Endothelial cell of umbilical vein (primary cell): Measurements from ENCODE around the gene MCTP1. TPM values are rescaled to one million over a fixed set of nuclear protein-coding genes. Genes with fewer than 3 reads are reported as not detected.

Experiments used
- BruUV-seq: library from RNA; stranded (reverse); fragments of 400-500 nt; replicated peaks from 2 replicates; lab custom pipeline; 2021; lab: Mats Ljungman, UMichigan
- CTCF ChIA-PET: fragments of 300-600, 350-600 bp; sonication (Branson Sonifier 250); formaldehyde crosslinking; loops from one replicate; lab custom pipeline; 2021; ENCODE audit warnings: antibody characterized with exemption, inconsistent platforms; lab: Charles Lee
- POLR2A ChIA-PET: fragments of 300-600, 350-600 bp; sonication (Branson Sonifier 250); formaldehyde crosslinking; loops from one replicate; lab custom pipeline; 2021; ENCODE audit warnings: antibody characterized with exemption, inconsistent platforms; lab: Charles Lee
- DNase-seq: peaks from one replicate; pipeline ENCODE4 v3.0.0-alpha.2; 2011; ENCODE audit warnings: low read depth, low spot score
- FAIRE-seq: peaks from 2 replicates; lab custom pipeline; 2011; peaks lifted over from hg19 to GRCh38; lab: Jason Lieb, UNC
- H2AFZ ChIP-seq: 2 replicates; pipeline ENCODE4 v1.6.0; 2012; ENCODE audit warnings: low read depth, low read length, control low read depth, inconsistent platforms
- H3K27ac ChIP-seq: 2 replicates; pipeline ENCODE4 v1.5.1; 2011; ENCODE audit warnings: low read depth, mild to moderate bottlenecking, control low read depth, low read length, moderate library complexity; ENCODE audit not compliant: insufficient read depth
- H3K27me3 ChIP-seq, 2 experiments: 2 replicates each; pipeline versions ENCODE4 v1.6.0 to v1.6.1; 2011; ENCODE audit warnings: low read length in 2 of 2, mixed read lengths in 1 of 2; ENCODE audit not compliant: control insufficient read depth in 2 of 2, insufficient read depth in 2 of 2
- H3K36me3 ChIP-seq, 2 experiments: 2 replicates in 1 of 2; 3 replicates in 1 of 2; pipeline ENCODE4 v1.5.1; 2011; ENCODE audit warnings: low read length in 2 of 2, mild to moderate bottlenecking in 1 of 2, moderate library complexity in 1 of 2; ENCODE audit not compliant: control insufficient read depth in 2 of 2, insufficient read depth in 2 of 2; ENCODE audit errors: extremely low read depth in 1 of 2
- H3K4me1 ChIP-seq: 3 replicates; pipeline ENCODE4 v1.5.1; 2011; ENCODE audit warnings: mild to moderate bottlenecking, low read length; ENCODE audit not compliant: control insufficient read depth, insufficient read depth; ENCODE audit errors: extremely low read depth
- H3K4me2 ChIP-seq: 2 replicates; pipeline ENCODE4 v1.6.1; 2011; ENCODE audit warnings: low read length, control low read depth, mixed read lengths; ENCODE audit not compliant: insufficient read depth
- H3K4me3 ChIP-seq, 3 experiments: fragments of 200-600 bp in 1 of 3; sonication (generic), shearing (Covaris generic) in 1 of 3; replicated peaks in 1 of 3; 2 replicates each; pipeline ENCODE4 v1.5.1; 2011 to 2016; ENCODE audit warnings: control low read depth in 3 of 3, low read length in 3 of 3, mild to moderate bottlenecking in 2 of 3, inconsistent platforms in 1 of 3, low read depth in 1 of 3, moderate library complexity in 1 of 3; ENCODE audit not compliant: insufficient read depth in 1 of 3
- H3K79me2 ChIP-seq: 2 replicates; pipeline ENCODE4 v1.6.0; 2012; ENCODE audit warnings: low read length, inconsistent platforms; ENCODE audit not compliant: control insufficient read depth, insufficient read depth
- H3K9ac ChIP-seq: replicated peaks from 2 replicates; pipeline ENCODE3; 2011; ENCODE audit warnings: low read length, control low read depth; ENCODE audit not compliant: insufficient read depth; ENCODE audit errors: extremely low read depth
- H3K9me1 ChIP-seq: replicated peaks from 3 replicates; pipeline ENCODE4 v1.6.0; 2011; ENCODE audit warnings: mild to moderate bottlenecking, low read length; ENCODE audit not compliant: control insufficient read depth, insufficient read depth; ENCODE audit errors: extremely low read depth
- H3K9me3 ChIP-seq: replicated peaks from 2 replicates; pipeline ENCODE4 v1.5.1; 2012; ENCODE audit warnings: low read length, inconsistent platforms; ENCODE audit not compliant: control insufficient read depth, insufficient read depth
- H4K20me1 ChIP-seq: replicated peaks from 2 replicates; pipeline ENCODE3; 2011; ENCODE audit warnings: mild to moderate bottlenecking, low read length; ENCODE audit not compliant: control insufficient read depth, insufficient read depth; ENCODE audit errors: extremely low read depth
- CTCF ChIP-seq, 2 donors: IDR thresholded peaks; 1 replicate in 1 of 2; 2 replicates in 1 of 2; pipeline ENCODE4 v1.5.1; 2011; ENCODE audit warnings: low read length in 2 of 2, mild to moderate bottlenecking in 2 of 2, moderate library complexity in 2 of 2, control low read depth in 1 of 2, inconsistent platforms in 1 of 2, low read depth in 1 of 2; ENCODE audit not compliant: insufficient read depth in 1 of 2; ENCODE audit errors: extremely low read depth in 1 of 2
- EZH2 ChIP-seq: IDR thresholded peaks from 2 replicates; pipeline ENCODE4 v1.6.1; 2012; ENCODE audit warnings: borderline replicate concordance, low read depth, mild to moderate bottlenecking, moderate library complexity, low read length, inconsistent platforms; ENCODE audit not compliant: severe bottlenecking
- GATA2 ChIP-seq: IDR thresholded peaks from 2 replicates; pipeline ENCODE4 v1.7.0; 2011; ENCODE audit warnings: low read depth, mild to moderate bottlenecking, moderate library complexity, mixed read lengths, low read length; ENCODE audit not compliant: insufficient read length, insufficient read depth
- JUN ChIP-seq: IDR thresholded peaks from 2 replicates; pipeline ENCODE4 v1.6.1; 2011; ENCODE audit warnings: borderline replicate concordance, low read depth; ENCODE audit not compliant: insufficient read length, insufficient read depth
- POLR2AphosphoS5 ChIP-seq: IDR thresholded peaks from 2 replicates; pipeline ENCODE4 v1.6.1; 2012; ENCODE audit warnings: low read depth, mild to moderate bottlenecking, control low read depth, low read length, moderate library complexity; ENCODE audit not compliant: insufficient read depth
- dilution Hi-C: fragments of 300-500 bp; cut with MboI; formaldehyde crosslinking; loops from one replicate; pipeline ENCODE4 v1.15.0; 2019; ENCODE audit warnings: low sequenced_read_pairs; ENCODE audit not compliant: extremely low pct_ligation_motif_present
- intact Hi-C: fragments of 100-400 bp; cut with micrococcal nuclease; formaldehyde crosslinking; loops from one replicate; pipeline ENCODE4 v1.10.0; 2022
- polyA plus RNA-seq, 4 experiments: library from polyadenylated mRNA; depleted of rRNA in 3 of 4; stranded (reverse) in 3 of 4; unstranded in 1 of 4; fragments of >200 nt; gene quantifications; 2 replicates each; pipeline versions ENCODE4 v1.2.1 to v1.2.3, GENCODE V29; 2011 to 2012; ENCODE audit warnings: missing spikeins in 1 of 4
- total RNA-seq: library from RNA; stranded (reverse); gene quantifications from 2 replicates; pipeline ENCODE4 v1.2.3, GENCODE V29; 2021
- TF ChIP-seq, protein P1 (sequence below): IDR thresholded peaks from 2 replicates; pipeline ENCODE4 v1.6.1; 2011; ENCODE audit not compliant: insufficient read depth, insufficient read length

Gene MCTP1
- total and polyA plus RNA-seq, 2 donors (not counting 3 experiments of a cell fraction or from before 2014, with no cell fraction given) = 79.3 to 203 TPM

DNA sequence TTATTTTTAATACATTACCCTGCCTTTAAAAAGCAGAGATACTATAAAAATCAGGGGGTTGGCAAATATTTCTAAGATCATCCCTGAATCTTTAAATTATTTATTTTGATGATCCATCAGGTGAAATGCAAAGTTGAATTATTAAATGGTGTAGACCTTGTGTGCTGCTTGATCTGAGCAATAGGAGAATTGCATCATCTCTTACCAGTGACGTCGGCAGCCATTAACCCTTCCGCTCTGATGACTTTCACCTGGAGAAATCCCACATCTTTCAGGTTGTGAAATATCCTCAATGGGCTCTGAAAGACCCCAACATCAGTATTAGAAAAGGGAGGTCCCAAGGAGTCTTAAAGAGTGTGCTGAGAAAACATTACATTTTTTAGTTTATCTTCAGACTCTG is 396.2 kb downstream of the MCTP1 start:
- CTCF ChIA-PET = no interaction called here
- Histone ChIP-seq H3K9ac (no peak overlapping the region), H4K20me1 (no peaks in the 10 kb centered on the region), H3K36me3 (peaks cover 4 to 6% of the 10 kb centered on the region in 2 experiments), H3K27me3 (no peaks in the 10 kb centered on the region), H3K79me2 (no peaks in the 10 kb centered on the region), H3K4me1 (no peaks in the 10 kb centered on the region), H2AFZ (no peak overlapping the region), H3K9me3 (no peaks in the 10 kb centered on the region), H3K4me2 (no peak overlapping the region), H3K9me1 (no peaks in the 10 kb centered on the region), H3K4me3 (no peak overlapping the region), H3K27ac (no peak overlapping the region)
- intact Hi-C loops = no loop called here
- POLR2A ChIA-PET = no interaction called here
- TF ChIP-seq GATA2 (no peak), POLR2AphosphoS5 (no peak)
- FAIRE-seq (no peak), DNase-seq (no peak)
- dilution Hi-C loops = no loop called here
- no TSS peak for BruUV-seq

- Histone ChIP-seq H3K4me2 (no peak overlapping the region), H4K20me1 (no peaks in the 10 kb centered on the region), H3K79me2 (no peaks in the 10 kb centered on the region), H2AFZ (no peak overlapping the region), H3K9ac (no peak overlapping the region), H3K4me3 (no peak overlapping the region), H3K27ac (no peak overlapping the region), H3K9me3 (no peaks in the 10 kb centered on the region), H3K4me1 (no peaks in the 10 kb centered on the region), H3K36me3 (peaks cover 0 to 6% of the 10 kb centered on the region in 2 experiments), H3K27me3 (no peaks in the 10 kb centered on the region), H3K9me1 (no peaks in the 10 kb centered on the region)
- ChIA-PET CTCF (no interaction called here), POLR2A (no interaction called here)
- BruUV-seq = no TSS peak
- no peak for DNase-seq
- FAIRE-seq = no peak
- TF ChIP-seq EZH2 (no peak), POLR2AphosphoS5 (no peak), CTCF (IDR thresholded peaks at IDR 0.05; ENCODE audit: extremely low read depth in 1 of 2, insufficient read depth in 1 of 2, low read depth in 1 of 2, low read length in 2 of 2) (no peak), JUN (no peak)
- TF ChIP-seq, protein P1, sequence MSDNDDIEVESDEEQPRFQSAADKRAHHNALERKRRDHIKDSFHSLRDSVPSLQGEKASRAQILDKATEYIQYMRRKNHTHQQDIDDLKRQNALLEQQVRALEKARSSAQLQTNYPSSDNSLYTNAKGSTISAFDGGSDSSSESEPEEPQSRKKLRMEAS = no peak
- intact Hi-C loops (no loop called here), dilution Hi-C loops (no loop called here)
These were observed 399.0 kb downstream of the MCTP1 start for GRCh38 chr5:94885931-94886330.
